AG10803 (cell line): ENCODE data around the gene NANOS3.

Experiments
- DNase-seq: peaks from one replicate; pipeline ENCODE4 v3.0.0; 2010; ENCODE audit warnings: low read depth
- H3K4me3 ChIP-seq: 2 replicates; pipeline ENCODE4 v1.5.1; 2011; ENCODE audit warnings: mild to moderate bottlenecking, low read length, control low read depth
- TF ChIP-seq, protein P1 (sequence below): conservative IDR thresholded peaks from 2 replicates; pipeline ENCODE4 v1.5.1; 2011; ENCODE audit warnings: mild to moderate bottlenecking, low read length, control low read depth, inconsistent platforms

Gene NANOS3

DNA sequence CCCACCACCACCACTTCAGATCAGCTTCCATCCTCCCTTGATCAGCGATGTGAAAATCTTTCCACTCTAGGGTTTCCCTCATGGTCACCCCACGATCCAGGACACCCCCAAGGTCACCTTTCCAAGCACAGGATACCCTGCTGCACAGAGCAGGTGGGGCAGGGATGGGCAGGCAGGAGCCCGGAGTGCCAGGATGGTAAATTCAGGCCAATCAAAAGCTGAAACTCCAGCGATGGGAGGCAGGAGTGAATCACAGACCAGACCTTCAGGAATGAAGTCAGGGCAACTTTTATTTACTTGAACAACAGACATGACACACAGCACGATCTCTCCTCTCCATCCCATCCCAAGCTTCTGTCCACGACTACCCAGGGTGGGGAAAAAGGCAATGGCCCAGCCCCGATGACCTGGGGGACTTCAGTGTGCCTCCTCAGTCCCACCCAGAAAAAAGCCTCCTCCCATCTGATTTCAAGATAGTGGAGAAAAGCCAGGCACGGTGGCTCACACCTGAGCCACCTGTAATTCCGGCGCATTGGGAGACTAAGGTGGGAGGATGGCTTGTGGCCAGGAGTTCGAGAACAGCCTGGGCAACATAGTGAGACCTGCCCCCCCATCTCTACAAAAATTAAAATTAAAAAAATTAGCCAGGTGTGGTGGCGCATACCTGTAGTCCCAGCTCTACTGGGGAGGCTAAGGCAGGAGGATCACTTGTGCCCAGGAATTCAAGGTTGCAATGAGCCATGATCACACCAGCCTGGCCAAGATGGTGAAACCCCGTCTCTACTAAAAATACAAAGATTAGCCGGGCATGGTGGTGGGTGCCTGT lies 42.5 kb upstream of the NANOS3 start:
- TF ChIP-seq, protein P1, sequence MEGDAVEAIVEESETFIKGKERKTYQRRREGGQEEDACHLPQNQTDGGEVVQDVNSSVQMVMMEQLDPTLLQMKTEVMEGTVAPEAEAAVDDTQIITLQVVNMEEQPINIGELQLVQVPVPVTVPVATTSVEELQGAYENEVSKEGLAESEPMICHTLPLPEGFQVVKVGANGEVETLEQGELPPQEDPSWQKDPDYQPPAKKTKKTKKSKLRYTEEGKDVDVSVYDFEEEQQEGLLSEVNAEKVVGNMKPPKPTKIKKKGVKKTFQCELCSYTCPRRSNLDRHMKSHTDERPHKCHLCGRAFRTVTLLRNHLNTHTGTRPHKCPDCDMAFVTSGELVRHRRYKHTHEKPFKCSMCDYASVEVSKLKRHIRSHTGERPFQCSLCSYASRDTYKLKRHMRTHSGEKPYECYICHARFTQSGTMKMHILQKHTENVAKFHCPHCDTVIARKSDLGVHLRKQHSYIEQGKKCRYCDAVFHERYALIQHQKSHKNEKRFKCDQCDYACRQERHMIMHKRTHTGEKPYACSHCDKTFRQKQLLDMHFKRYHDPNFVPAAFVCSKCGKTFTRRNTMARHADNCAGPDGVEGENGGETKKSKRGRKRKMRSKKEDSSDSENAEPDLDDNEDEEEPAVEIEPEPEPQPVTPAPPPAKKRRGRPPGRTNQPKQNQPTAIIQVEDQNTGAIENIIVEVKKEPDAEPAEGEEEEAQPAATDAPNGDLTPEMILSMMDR = no peak
- DNase-seq = peak; percentile 65
- no peak overlapping the region for H3K4me3 ChIP-seq

DNA sequence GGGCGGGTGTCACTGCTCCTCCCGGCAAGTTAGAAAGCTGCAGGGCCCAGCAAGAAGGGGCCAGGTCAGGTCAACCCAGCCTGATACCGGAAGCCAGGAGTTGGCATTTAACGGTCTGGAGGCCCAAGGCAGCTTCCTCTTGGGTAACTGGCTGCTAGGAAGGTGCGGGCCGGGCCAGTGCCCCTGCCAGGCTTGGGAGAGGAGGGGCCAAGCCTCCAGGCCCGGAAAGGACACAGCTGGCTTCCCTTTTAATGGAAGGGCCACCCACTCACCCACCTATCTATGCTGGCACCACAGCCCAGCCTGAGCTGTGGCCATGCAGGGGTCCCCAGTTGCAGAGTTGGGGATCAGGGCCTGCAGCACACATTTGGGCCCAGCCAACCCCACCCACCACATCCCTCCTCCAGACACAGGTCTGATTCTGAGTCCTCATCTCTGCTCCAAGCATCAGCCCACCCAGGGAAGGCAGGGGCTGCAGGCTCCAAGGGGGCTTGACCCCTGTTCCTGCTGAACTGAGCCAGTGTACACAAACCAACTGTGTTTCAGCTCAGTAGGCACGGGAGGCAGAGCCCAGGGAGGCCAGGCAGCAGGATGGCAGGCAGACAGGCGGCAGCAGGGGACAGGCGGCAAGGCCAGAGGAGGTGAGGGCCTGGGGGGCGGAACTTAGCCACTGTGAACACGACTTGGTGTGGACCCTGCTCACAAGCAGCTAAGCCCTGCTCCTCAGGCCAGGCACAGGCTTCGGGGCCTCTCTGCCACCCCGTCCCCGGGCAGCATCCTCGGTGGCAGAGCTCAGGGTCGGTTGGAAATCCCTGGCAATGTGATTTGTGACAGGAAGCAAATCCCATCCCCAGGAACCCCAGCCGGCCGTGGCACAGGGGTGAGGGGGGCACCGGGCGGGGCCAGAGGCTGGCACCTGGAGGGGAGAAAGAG lies 40.9 kb upstream of the NANOS3 start:
- H3K4me3 ChIP-seq = no peak overlapping the region; the same call in none of the 2 replicates
- peak; percentile 47 for DNase-seq
- TF ChIP-seq, protein P1 = no peak

DNA sequence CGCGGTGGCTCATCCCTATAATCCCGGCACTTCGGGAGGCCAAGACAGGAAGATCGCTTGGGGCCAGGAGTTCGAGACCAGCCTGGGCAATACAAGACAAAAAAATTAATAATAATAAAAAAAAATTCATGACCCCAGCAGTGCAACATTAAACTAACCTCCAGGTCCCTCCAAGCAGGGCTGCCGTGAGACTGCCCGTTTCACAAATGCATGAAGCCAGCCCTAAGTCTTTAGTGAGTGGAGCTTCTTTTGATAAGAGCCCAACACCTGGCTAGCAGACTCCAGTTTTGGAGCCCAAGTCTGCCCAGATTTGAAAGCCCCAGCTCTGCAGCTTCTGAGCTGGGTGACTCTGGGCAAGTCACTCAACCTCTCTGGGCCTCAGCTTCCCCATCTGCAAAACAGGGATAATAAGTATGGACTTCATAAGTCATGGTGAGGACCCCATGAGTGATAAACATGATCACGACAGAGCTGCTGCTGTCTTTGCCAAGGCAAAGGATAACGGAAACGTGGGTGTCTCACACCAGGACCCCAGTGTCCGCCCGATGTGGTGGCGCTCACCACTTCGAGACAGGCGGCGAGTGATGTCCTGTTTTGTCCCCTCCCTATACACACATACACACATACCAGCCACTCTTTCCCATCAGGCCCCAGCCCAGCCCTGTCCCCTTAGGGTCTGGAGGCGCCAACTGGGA lies 38.4 kb upstream of the NANOS3 start:
- DNase-seq = no peak
- peak overlapping the region; percentile 99 for H3K4me3 ChIP-seq
- TF ChIP-seq, protein P1 = no peak

DNA sequence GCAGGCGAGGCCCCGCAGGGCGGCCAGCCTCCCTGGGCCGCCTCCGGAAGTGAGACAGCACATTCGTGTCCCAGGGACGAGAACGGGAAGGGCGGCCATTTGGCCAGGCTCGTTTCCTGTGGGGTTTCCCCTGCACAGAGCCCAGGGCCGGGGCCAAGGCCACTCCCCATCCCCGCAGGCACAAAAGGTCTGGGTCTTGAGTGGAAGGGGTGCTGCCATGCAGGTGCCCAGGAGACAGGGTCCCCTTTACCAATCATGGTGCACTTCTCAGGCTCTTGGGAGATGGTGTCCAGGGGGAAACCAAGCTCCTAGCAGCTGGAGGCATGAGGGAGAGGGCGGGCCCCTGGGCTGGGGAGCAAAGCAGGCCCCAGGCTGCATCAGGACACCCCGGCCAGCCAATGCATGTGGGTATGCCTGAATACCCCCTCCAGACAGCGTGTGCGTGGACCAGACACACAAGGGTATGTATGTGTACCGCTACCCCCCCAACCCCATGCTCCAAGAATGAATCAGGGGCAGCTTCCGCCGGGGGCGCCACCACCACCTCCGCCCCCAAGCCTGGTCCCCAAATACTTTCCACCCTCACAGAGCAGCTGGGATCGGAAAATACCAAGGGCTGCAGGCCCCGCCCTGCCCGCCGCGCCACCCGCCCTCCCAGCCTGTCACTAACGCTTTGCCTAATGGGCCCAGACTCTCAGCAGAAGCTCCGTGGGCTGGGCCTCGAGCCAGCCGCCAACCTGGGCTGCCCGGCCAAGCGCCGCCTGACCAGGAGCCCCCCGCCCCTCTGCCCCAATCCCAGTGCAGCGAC lies 37.6 kb upstream of the NANOS3 start:
- peak; percentile 83 for DNase-seq
- peak overlapping the region; percentile 99 for H3K4me3 ChIP-seq
- TF ChIP-seq, protein P1 = 0 out of 2 replicates have a peak, but pooled peaks have one; percentile 10

DNA sequence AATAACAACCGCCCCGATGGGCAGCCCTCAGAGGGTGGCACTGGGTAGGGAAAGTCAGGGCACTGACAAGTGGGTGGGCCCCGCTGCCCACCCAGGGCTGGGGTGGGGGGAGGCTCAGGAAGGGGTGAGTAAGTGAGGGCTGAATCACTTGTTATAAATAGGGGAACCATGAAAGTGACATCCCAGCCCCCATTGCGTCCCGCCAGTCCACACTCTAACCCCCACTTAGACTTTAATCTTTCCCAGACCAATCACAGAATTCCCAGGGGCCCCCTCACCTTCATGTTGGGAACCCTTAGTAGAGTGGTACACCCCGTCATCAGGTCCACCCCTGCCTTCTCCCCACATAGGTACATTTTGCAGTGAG lies 37.0 kb upstream of the NANOS3 start:
- DNase-seq = peak; percentile 48
- TF ChIP-seq, protein P1 = no peak
- peak overlapping the region; percentile 99 for H3K4me3 ChIP-seq
